Heart left ventricle (tissue), 16 donors: ENCODE measurements around the gene KIAA0825. TPM values are rescaled to one million over a fixed set of nuclear protein-coding genes. Genes with fewer than 3 reads are reported as not detected.

Source experiments
- ATAC-seq, 4 donors: fragments of 200-7000 bp; cut with Tn5 transposase; one replicate each; pipeline ENCODE4 v1.9.1; 2020 to 2022; ENCODE audit warnings: moderate library complexity in 4 of 4, mild to moderate bottlenecking in 3 of 4, moderate number of reproducible peaks in 1 of 4
- DNase-seq, 5 donors: peaks; one replicate each; pipeline ENCODE4 v3.0.0-alpha.2; 2020
- H3K27ac ChIP-seq, 12 donors: fragments of 200-600 bp; sonication (generic) in 4 of 12; one replicate each; pipeline versions ENCODE4 v1.5.0 to v1.8.0; 2016 to 2022; ENCODE audit warnings: mild to moderate bottlenecking in 2 of 12
- H3K27me3 ChIP-seq, 9 donors: fragments of 200-600 bp; sonication (generic) in 2 of 9; one replicate each; pipeline versions ENCODE4 v1.5.1 to v1.8.0; 2016 to 2022; ENCODE audit warnings: mild to moderate bottlenecking in 3 of 9
- H3K36me3 ChIP-seq, 9 donors: fragments of 200-600 bp; sonication (generic) in 2 of 9; one replicate each; pipeline versions ENCODE4 v1.5.0 to v1.8.0; 2018 to 2022; ENCODE audit warnings: mild to moderate bottlenecking in 2 of 9
- H3K4me1 ChIP-seq, 12 donors: fragments of 200-600 bp; sonication (generic) in 4 of 12; one replicate each; pipeline versions ENCODE4 v1.5.0 to v1.8.0; 2016 to 2022; ENCODE audit warnings: mild to moderate bottlenecking in 3 of 12
- H3K4me3 ChIP-seq, 12 donors: fragments of 200-600 bp; sonication (generic) in 4 of 12; one replicate each; pipeline versions ENCODE4 v1.5.0 to v1.8.0; 2017 to 2022; ENCODE audit warnings: mild to moderate bottlenecking in 9 of 12, moderate library complexity in 4 of 12
- H3K9me3 ChIP-seq, 12 donors: fragments of 200-600 bp; sonication (generic) in 4 of 12; one replicate each; pipeline versions ENCODE4 v1.5.0 to v1.8.0; 2016 to 2022; ENCODE audit warnings: mild to moderate bottlenecking in 1 of 12
- CTCF ChIP-seq, 12 donors: fragments of 200-600 bp; sonication (generic) in 4 of 12; IDR thresholded peaks; one replicate each; pipeline versions ENCODE4 v1.5.0 to v1.8.0; 2018 to 2022; ENCODE audit warnings: antibody characterized with exemption in 12 of 12, mild to moderate bottlenecking in 5 of 12
- POLR2A ChIP-seq, 2 donors: fragments of 450-650 bp; IDR thresholded peaks; one replicate each; pipeline ENCODE4 v1.6.1; 2017; ENCODE audit warnings: antibody characterized with exemption in 2 of 2, mild to moderate bottlenecking in 2 of 2, moderate library complexity in 2 of 2
- WGBS, 4 donors: extraction: QIAGEN DNeasy Blood & Tissue Kit in 2 of 4; methylation state at CpG; one replicate each; pipeline versions ENCODE4 v1.1.5 to v1.1.7; 2013 to 2018; 5-methylcytosine and 5-hydroxymethylcytosine counted together
- intact Hi-C, 10 donors: fragments of 100-400 bp; cut with DNase I; formaldehyde crosslinking; loops; one replicate each; pipeline versions ENCODE4 v1.11.1 to v1.14.2; 2022
- polyA plus RNA-seq, 2 donors: library from polyadenylated mRNA; stranded (reverse); fragments of 200-250 nt; gene quantifications; one replicate each; pipeline ENCODE4 v1.2.3, GENCODE V29; 2013
- total RNA-seq, 9 donors: library from RNA; depleted of rRNA in 2 of 9; stranded (reverse); fragments of >200 nt in 2 of 9; fragmentation: NEBNext Ultra II Directional in 3 of 9; extraction: Animal tissue kit (Norgen Biotek cat#: 25700) in 3 of 9; gene quantifications; one replicate each; pipeline versions ENCODE4 v1.1.0 to v1.2.4, GENCODE V29; 2016 to 2023
- donor health status: ischemic (EF 13 %, LVEDD 7.1; RV severe dilation, severe dysfunction).
- donor health status: healthy with polysubstance abuse.
- donor health status: DM: no; HTN: yes; CAD: no.
- donor health status: DM: no; HTN: no; CAD: no.
- donor health status: ischemic (EF 25% LVEDD 6.9; RV normal size, moderate dysfunction).
- donor health status: ischemic (EF 25% LVEDD 5.7; RV mildly dilated, moderate dysfunction).
- donor health status: healthy.
- donor health status: DM: yes; HTN: yes; CAD: no.
- donor health status: ischemic (EF 35%, LVEDD 5.7; RV mildly dilated, moderate dysfunction).
- donor health status: nonischemic (EF 11% LVEDD 7.7; RV severe dilation, severe dysfunction).
- donor health status: DM: yes; HTN: yes; CAD: no.
- donor health status: PGD.
- donor health status: ischemic (EF 29% LVEDD 5.4; RV normal size, mild dysfunction).
- donor health status: nonischemic (EF 23%, LVEDD 6.1; RV moderate dilation, normal function).

KIAA0825 gene
- total and polyA plus RNA-seq, 11 donors, result 0.27 to 4.1 (median 2.4) TPM

GRCh38 chr5:94168151-94168550 is 450.3 kb downstream of the KIAA0825 start:
- DNase-seq (no peak), ATAC-seq (no peak)
- WGBS, 4 donors, result 84 to 92% (median 88%) methylated on average over 2 of the region's 2 CpGs
- Histone ChIP-seq H3K4me1 (no peaks in the 10 kb centered on the region), H3K27me3 (no peaks in the 10 kb centered on the region), H3K4me3 (no peak overlapping the region), H3K9me3 (peaks cover 0 to 10% (median 2%) of the 10 kb centered on the region in 12 donors), H3K36me3 (no peaks in the 10 kb centered on the region), H3K27ac (no peak overlapping the region)
- intact Hi-C loops, result loop anchor here in 1 of 10 donors (10.0 kb wide), 1 partner anchor 337 kb away; no protein-coding TSS in a partner anchor
- TF ChIP-seq CTCF (IDR thresholded peaks at IDR 0.05) (no peak), POLR2A (IDR thresholded peaks at IDR 0.05) (no peak)

GRCh38 chr5:94161801-94162200 is 456.6 kb downstream of the KIAA0825 start:
- WGBS, 4 donors, result 79 to 86% (median 84%) methylated on average over 1 of the region's 1 CpG
- TF ChIP-seq CTCF (IDR thresholded peaks at IDR 0.05), result no peak
- TF ChIP-seq POLR2A (IDR thresholded peaks at IDR 0.05), result no peak
- intact Hi-C loops, result loop anchor here in 1 of 10 donors (10.0 kb wide), 1 partner anchor 343 kb away; no protein-coding TSS in a partner anchor
- Histone ChIP-seq H3K4me1 (no peaks in the 10 kb centered on the region), H3K9me3 (peaks cover 0 to 10% (median 2%) of the 10 kb centered on the region in 12 donors), H3K27ac (no peak overlapping the region), H3K36me3 (no peaks in the 10 kb centered on the region), H3K4me3 (no peak overlapping the region), H3K27me3 (no peaks in the 10 kb centered on the region)
- ATAC-seq (no peak), DNase-seq (no peak)

- intact Hi-C loops, result no loop called here
- H3K27me3 ChIP-seq, result no peaks in the 10 kb centered on the region
- 84 to 92% (median 87%) methylated on average over 4 of the region's 4 CpGs for WGBS, 4 donors
Observed at GRCh38 chr5:94159144-94159543, 459.3 kb downstream of the KIAA0825 start.

More at GRCh38 chr5:94159144-94159543, 459.3 kb downstream of the KIAA0825 start:
- Histone ChIP-seq H3K27ac (no peak overlapping the region), H3K4me1 (no peaks in the 10 kb centered on the region), H3K9me3 (peaks cover 0 to 7% (median under 1%) of the 10 kb centered on the region in 12 donors), H3K4me3 (no peak overlapping the region), H3K36me3 (no peaks in the 10 kb centered on the region)
- ATAC-seq (no peak), DNase-seq (no peak)
- TF ChIP-seq POLR2A (IDR thresholded peaks at IDR 0.05), result no peak
- no peak for TF ChIP-seq CTCF (IDR thresholded peaks at IDR 0.05)
